GM03348 (cell line): Measurements from ENCODE around the gene CFAP46.
"Not testable (repeated sequence)": the region's sequence is repeated elsewhere in the genome, so short reads cannot be mapped to it uniquely, and the experiment has no call there.

ENCODE experiments used
- DNase-seq: peaks from one replicate; pipeline ENCODE4 v3.0.0; 2012; ENCODE audit warnings: low spot score

Gene CFAP46

DNA sequence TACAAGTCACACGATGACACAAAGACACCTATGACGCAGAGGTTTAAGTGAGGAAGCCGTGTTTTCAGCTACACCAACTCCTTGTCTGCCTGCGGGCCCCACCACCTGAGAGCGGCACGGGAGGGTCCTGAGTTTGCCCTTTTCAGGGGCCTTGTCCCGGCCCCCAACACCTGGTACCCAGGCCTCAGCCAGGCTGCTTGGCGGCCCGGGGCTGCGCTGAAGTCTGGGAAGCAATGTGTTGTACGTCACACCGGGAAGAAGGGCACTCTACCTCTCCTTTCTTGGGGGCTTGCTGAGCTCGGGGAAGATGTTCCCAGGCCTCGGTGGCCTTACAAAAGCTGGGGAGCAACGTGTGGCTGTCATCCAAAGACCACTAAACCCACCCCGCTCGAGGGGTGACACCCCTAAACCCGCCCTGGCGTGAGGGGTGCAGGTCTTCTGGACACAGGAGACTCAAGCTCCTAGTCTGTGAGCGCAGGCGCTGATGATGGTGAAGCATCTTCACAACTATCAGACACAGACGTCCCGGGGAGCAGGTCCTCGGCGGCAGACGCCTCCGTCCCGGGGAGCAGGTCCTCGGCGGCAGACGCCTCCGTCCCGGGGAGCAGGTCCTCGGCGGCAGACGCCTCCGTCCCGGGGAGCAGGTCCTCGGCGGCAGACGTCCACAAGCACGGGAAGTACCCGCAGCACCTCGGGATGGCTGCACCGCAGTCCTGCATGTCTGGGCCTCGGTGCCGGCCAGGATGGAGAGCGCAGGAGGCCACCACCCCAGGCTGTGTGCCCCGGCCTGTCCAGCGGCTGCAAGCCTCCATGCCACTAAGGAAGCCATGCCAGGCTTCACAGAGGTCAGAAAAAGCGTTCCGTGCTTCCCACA, 15.4 kb downstream of the CFAP46 start:
- no peak for DNase-seq

GRCh38 chr10:132926070-132926469, 16.3 kb downstream of the CFAP46 start:
- no peak for DNase-seq

DNA sequence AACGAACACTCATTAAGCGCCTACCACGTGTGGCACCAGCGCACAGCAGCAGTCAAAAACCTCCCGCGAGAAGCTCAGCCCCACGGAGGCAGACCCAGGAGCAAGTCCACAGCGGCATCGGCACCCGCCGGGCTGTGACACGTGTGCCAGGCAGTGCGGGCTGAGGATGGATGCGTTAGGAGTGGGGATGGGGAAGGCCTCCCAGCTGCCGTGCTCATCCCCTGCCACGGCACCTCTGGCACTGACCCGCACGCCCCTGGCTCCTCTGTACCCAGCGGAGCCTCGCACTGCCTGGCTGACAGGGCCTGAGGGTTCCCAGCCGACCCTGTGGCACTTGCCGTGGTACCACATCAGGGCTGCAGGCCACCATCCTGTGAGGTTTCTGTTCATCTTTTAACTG, 16.8 kb downstream of the CFAP46 start:
- DNase-seq = no peak

DNA sequence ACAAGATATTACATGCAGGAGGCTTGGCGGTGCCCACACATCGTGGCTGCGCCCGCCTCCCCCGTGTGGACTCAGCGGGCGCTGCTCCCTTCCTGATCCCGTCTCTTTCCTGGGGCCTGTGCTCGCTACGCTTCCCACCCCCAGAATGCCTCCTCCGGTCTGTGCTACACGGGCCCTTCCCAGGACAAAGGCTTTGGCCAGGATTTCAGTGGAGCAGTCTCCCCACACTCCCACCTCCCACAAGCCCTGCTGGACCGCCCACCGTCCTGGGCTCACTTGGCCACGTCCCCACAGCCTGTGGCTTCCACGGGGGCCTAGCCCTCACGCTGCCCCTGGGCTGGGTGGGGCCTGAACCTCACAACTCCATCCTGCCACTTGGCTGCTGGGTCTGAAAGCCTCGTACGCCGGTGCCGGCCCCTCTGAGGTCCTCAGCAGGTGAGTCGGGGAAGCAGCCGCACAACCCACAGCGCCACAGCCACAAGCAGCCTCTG, 17.3 kb downstream of the CFAP46 start:
- DNase-seq = no peak

DNA sequence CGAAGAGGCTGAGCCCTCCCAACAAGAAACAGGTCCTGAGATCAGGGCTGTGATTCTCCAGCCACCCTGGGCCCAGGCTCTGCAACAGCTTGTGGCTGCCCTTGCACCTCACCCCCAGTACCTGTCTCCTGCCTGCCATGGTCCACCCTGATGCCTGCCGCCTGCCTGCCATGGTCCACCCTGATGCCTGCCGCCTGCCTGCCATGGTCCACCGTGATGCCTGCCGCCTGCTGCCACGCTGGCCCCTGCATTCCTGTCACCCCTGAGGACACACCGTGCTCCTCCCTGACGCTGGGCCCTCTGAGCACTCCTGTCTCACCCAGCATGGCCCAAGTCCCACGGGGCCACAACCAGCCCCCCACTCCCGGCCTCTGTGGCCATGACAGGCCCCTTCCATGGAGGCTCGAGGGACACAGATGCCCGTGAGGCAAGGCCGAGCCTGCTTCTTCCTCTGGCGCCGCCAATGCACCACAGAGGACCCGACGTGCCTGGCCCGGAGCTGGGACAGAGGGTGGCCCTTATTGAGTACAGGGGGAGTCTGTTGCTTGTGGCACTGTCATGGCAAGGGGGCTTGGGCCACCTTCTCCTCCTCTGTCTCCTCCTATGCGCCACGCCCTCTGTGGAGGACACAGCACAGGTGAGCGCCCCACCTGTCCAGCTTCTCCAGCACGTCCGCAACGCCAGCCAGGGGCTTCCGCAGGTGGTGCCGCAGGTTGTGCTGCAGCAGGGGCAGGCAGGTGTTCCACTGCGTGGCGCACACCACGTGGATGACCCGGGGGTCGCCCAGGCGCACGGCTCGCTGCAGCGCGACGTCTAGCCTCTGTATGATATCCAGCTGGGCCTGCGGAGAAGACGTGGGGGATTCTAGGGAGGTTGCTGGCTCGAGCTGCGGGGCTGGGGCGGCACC, 18.1 kb downstream of the CFAP46 start:
- DNase-seq = no peak

DNA sequence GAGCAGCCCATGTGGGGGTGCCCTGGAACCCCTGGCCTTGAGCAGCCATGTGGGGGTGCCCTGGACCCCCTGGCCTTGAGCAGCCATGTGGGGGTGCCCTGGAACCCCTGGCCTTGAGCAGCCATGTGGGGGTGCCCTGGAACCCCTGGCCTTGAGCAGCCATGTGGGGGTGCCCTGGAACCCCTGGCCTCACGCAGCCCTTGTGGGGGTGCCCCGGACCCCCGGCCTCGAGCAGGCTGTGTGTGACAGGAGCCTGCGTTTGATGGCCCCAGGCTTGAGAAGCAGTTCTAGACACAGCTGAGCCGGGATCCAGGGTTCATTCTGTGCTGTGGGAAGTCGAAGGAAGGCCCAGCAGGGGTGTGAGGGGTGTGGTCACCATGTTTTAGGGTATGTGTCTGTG, 19.0 kb downstream of the CFAP46 start:
- not testable (repeated sequence) for DNase-seq

- DNase-seq = no peak
Observed at GRCh38 chr10:132922872-132923271, 19.5 kb downstream of the CFAP46 start.

DNA sequence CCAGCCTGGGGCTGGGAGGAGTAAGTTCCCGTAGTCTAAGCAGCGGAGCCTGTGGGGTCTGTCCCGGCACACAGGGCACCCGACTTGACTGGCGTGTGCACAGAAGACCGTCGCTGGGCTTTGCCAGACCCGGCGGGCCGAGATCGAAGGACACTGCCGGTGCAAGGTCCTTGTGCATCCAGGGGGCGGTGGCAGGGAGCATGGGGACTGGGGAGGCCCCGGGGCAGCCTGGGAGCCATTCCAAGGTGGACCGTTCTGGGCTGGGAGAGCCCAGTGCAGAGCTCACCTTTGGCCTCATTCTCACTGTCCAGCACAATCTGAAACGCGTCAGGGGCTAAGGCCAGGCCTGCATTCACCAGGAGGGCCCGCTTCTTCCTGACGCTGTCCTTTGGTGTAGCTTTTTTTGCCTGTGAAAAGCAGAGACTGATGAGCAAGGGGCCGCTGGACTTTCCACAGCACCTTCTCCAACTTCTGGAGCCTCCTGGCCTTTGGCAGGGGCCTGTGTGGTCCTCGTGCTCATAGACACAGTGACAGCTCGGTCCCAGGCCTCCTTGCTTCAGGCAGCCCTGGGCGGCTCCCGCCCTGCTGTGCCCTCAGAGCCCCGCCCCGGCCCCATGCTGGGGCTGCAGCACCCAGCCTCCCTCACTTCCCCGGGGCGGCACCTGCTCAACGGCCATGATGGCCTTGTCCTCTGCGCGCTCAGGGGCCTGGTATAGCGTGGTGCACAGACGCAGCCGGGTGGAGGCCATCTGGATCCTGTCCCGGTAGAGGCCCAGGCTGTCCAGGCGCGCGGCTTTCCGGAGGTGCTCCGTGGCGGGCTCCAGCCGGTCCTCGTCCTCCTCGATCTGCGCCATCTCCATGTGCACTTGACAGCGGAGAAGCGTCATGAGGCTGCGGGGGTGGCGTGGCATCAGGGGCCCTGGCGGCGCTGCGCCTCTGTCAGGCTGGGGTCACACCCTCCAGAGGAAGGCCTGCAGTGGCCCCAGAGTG, 20.3 kb downstream of the CFAP46 start:
- DNase-seq = no peak

DNA sequence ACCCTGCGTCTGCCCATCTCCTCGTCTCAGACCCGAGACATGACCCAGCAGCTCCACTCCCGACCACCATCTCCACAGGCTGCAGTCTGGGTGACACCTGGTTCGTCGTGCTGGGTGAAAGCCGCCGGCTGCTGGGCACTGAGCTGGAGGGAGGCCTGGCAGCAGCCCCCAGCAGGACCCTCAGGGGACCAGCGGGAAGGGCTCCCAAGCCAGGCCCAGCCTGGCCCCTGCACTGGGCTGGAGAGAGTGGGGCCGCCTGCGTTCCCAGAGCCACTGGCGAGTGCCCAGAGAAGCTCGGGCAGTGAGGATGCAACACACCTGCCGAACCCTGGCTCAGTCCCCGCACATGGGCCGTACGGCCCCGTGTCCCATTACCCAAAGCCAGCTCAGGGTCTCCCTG, 21.3 kb downstream of the CFAP46 start:
- no peak for DNase-seq

DNA sequence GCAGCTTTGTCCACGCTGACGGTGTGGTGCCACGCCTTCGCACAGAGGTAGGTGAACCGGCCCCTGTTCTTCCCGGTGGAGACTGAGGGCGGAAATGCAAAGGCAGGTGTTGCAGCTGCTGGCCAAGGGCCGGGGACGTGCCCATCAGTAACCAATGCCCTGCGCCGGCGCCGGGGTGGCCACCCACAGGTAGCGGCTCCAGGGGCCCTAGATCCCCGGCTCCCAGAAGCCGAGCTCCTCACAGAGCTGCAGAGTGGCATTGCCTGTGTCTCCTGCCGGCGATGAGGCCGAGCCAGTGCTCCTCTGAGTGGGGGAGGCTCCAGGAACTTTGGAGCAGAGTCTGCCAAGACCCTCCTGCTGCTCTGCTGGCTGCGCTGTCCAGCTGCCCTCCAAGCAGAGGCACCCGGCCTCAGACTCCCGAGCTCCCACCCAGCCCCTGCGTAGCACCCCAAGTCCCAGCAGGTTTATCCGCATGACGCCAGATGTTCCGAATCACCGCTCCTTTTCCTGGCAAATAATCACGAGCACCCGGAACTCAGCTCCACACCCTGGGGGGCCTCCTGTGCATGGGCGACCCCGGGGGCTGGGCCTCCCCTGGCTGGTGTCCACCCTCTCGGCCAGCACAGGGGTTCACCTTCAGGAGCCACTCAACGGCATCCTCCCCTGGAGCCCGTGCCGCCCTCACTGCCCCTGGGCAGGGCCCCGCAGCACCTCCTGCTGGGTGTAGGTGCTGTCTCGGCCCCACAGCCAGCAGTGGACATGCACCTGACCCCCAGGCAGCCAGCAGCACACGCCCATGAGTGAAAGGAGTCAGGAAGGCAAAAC, 22.1 kb downstream of the CFAP46 start:
- no peak for DNase-seq

- DNase-seq = no peak
Observed at GRCh38 chr10:132919374-132920100, 22.8 kb downstream of the CFAP46 start.

DNA sequence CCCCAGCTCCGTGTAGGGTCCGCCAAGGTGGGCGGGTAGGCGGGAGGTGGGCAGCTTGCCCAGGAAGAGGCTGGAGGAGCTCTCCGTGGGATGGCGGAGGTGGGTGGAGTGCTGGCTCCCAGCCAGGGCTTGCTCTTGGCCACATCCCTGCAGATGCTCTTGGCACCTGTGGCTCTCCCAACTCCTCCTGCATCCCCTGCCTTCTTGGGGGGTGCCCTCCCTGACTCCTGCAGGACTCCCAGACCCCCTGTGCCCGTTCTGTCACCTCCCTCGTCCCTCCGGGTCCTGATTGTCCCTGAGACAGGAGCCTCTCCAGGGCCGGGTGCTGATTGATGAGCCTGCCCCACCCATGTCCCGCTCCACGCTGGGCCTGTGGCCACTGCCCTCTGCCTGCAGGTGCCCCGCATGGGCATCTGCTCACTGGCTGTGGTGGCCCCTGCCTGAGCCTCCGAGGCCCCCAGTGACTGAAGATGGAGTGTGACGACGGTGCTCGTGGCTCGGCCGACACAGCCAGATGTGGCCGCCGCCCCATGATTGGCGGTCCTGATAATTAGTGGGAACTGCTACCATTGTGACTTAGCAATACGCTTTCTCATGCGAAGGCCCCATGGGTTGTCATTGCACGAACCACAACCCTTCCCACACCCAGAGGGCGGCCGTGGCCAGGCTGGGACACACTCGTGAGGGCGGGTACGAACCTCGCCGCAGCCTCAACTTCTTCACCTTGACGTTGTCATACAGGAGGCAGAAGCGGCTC, 23.6 kb downstream of the CFAP46 start:
- DNase-seq = no peak

DNA sequence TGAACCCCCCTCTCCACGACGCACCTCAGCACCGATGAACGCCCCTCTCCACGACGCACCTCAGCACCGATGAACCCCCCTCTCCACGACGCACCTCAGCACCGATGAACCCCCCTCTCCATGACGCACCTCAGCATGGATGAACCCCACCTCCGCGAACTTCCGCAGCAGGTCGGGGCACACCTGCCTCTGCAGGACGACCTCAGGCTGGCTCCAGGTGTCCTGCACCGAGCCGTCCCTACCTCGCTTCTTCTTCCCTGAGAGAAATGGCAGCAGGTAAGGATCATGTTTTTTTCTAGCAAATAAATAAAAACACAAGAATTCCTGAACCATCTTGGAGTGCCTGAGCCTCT, 24.1 kb downstream of the CFAP46 start:
- DNase-seq = no peak

GRCh38 chr10:132916956-132917666, 25.3 kb downstream of the CFAP46 start:
- DNase-seq = no peak

DNA sequence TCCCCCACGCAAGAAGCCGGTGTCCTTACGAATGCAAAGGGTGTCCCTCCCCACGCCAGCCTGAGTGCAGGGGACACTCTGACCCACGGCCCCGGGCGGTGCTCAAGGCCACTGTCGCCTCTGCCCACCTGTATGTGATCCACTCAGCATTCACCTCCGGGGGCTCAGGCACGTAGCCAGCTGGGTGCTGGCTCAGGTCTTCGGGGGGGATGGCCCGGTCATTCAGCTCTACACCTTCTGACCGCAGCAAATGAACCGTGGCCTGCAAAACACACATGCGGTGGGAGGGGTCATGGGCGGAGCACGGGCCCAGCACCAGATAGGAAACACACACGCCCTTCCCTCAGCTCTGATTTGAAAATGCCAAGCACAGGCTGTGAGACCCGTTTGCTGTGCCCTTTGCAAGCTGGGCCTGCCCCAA, 25.9 kb downstream of the CFAP46 start:
- no peak for DNase-seq

DNA sequence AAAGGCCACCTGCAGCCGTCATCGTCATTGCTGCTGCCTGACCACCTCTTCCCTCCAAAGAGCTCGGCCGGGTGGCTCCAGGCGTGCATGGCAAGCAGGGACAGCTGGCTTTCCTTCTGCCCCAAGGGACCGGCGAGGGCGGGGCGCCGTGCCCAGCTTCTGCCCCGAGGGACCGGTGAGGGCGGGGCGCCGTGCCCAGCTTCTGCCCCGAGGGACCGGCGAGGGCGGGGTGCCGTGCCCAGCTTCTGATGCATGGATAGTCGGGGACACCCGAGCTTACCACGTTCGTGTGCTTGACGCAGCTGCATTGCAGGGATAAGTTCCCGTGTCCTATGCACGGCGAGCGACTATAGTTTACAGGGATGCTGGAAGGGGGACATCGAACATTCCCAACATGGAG, 27.0 kb downstream of the CFAP46 start:
- no peak for DNase-seq

GRCh38 chr10:132914732-132915131, 27.6 kb downstream of the CFAP46 start:
- no peak for DNase-seq

GRCh38 chr10:132913559-132914115, 28.7 kb downstream of the CFAP46 start:
- DNase-seq = no peak
